ENCODE measurements around the gene HRH4.

Gene HRH4

DNA sequence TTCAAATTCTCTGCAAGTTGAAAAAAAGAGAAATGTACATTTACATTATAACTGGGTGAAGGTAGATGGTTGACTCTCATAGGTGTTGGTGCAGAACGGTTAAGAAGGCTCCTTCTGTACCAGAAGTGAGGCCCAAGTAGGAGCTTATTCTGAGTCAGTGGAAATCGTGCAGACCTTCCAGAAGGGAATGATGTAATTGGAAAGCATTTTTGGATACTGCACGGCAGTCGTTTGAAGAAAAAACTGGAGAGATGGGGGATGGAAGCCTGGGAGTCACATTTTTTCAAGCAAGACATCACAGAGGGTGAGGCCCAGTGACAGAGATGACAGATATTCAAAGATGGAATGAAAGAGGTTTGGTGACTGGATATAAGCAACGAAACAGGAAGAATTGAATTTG is 39.4 kb downstream of the HRH4 start:
- H3K9me3 ChIP-seq (ENCODE audit: control insufficient read depth, low read length) = no peaks in the 10 kb centered on the region
- no peak overlapping the region for H3K27ac ChIP-seq
- no peak overlapping the region for H2AFZ ChIP-seq
- H3K4me2 ChIP-seq (ENCODE audit: low read length) = no peak overlapping the region
- H3K27me3 ChIP-seq (ENCODE audit: control insufficient read depth, insufficient read depth, low read length) = no peaks in the 10 kb centered on the region
- no peak overlapping the region for H3K9ac ChIP-seq
- no peak overlapping the region for H3K4me3 ChIP-seq (ENCODE audit: low read depth, low read length)
- no peaks in the 10 kb centered on the region for H3K79me2 ChIP-seq
- H3K4me1 ChIP-seq = no peaks in the 10 kb centered on the region
- TF ChIP-seq, protein P1, sequence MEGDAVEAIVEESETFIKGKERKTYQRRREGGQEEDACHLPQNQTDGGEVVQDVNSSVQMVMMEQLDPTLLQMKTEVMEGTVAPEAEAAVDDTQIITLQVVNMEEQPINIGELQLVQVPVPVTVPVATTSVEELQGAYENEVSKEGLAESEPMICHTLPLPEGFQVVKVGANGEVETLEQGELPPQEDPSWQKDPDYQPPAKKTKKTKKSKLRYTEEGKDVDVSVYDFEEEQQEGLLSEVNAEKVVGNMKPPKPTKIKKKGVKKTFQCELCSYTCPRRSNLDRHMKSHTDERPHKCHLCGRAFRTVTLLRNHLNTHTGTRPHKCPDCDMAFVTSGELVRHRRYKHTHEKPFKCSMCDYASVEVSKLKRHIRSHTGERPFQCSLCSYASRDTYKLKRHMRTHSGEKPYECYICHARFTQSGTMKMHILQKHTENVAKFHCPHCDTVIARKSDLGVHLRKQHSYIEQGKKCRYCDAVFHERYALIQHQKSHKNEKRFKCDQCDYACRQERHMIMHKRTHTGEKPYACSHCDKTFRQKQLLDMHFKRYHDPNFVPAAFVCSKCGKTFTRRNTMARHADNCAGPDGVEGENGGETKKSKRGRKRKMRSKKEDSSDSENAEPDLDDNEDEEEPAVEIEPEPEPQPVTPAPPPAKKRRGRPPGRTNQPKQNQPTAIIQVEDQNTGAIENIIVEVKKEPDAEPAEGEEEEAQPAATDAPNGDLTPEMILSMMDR (IDR thresholded peaks at IDR 0.05) = no peak
- H3K36me3 ChIP-seq (ENCODE audit: control insufficient read depth, insufficient read depth, low read length) = no peaks in the 10 kb centered on the region

DNA sequence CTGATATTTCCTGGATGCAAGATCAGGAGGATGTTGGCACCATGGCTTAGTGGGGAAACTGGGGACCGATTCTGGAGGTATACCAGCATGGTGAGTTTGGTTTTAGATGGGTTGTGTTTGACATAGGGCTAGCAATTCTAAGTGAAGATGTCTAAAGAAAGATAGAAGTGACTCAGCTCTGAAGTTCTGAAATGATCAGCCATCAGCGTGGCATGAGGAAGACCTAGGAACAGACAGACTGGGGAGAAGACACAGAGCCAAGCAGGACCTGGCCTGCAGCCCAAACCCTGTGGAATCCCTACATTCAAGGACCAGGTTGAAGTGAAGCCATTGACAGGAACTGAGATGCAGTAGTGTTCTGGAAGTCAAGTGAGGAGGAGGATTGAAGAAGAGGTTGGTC is 39.8 kb downstream of the HRH4 start:
- Histone ChIP-seq H3K4me3 (ENCODE audit: low read depth, low read length) (no peak overlapping the region), H3K9me3 (ENCODE audit: control insufficient read depth, low read length) (no peaks in the 10 kb centered on the region), H2AFZ (no peak overlapping the region), H3K27me3 (ENCODE audit: control insufficient read depth, insufficient read depth, low read length) (no peaks in the 10 kb centered on the region), H3K27ac (no peak overlapping the region), H3K4me2 (ENCODE audit: low read length) (no peak overlapping the region), H3K9ac (no peak overlapping the region), H3K36me3 (ENCODE audit: control insufficient read depth, insufficient read depth, low read length) (no peaks in the 10 kb centered on the region), H3K79me2 (no peaks in the 10 kb centered on the region), H3K4me1 (no peaks in the 10 kb centered on the region)
- TF ChIP-seq, protein P1 (IDR thresholded peaks at IDR 0.05) = no peak

DNA sequence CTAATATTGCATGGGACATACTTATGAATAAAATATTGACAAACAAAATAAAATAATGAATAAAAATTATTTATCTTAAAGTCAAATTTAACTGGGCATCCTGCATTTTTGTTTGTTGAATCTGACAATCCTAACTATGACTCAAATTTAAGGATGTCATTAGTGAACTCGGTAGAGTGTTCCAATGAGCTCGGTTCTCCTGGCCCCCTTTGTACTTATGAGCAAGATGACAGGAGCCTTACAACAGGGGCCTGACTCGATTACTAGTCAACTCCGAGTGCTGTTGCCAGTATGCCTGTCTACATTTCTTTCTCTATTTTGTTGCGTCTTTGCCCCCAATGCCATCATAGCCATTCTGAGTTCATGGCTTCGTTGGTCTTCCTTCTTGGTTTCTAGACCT is 40.3 kb downstream of the HRH4 start:
- Histone ChIP-seq H3K4me2 (ENCODE audit: low read length) (no peak overlapping the region), H3K36me3 (ENCODE audit: control insufficient read depth, insufficient read depth, low read length) (no peaks in the 10 kb centered on the region), H3K27me3 (ENCODE audit: control insufficient read depth, insufficient read depth, low read length) (no peaks in the 10 kb centered on the region), H3K4me3 (ENCODE audit: low read depth, low read length) (no peak overlapping the region), H3K9ac (no peak overlapping the region), H3K27ac (no peak overlapping the region), H3K9me3 (ENCODE audit: control insufficient read depth, low read length) (no peaks in the 10 kb centered on the region), H3K4me1 (no peaks in the 10 kb centered on the region), H3K79me2 (no peaks in the 10 kb centered on the region), H2AFZ (no peak overlapping the region)
- TF ChIP-seq, protein P1 (IDR thresholded peaks at IDR 0.05) = no peak

DNA sequence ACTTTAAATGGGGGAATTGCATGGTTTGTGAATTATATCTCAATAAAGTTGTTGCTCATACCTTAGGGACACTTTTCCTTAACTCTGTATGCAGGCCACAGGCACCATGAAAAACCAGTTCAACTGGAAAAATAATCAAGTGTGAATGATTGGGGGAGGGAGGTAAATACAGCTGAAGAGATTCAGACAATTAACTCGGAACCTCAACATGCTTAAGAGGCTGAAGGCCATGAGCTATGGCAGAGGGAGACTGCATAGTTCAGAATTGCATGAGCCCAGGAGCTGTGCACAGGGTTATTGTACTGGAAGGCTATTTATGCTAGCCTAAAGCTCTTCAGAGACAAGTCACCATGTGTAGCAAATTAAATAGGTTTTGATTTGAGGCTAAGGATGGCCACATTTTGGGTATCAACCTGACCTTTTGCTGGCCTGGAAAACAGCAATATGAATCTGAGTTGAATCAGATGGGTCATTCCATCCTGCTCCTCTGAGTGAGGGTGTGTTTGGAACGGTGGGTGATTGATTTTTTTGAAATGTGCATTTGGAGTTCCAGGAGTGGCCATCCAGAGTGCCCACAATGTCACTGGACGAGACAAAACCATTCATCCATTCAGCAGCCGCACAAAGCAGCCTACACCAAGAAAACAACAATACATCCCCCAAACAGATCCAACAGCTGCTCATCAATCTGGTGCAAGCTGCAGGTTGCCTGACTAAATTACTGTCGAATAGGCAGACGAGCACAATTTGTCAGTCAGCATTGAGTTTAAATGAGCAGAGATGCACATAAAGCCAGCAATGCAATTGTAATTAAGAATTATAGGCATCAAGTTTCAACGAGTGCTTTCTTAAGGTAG is 42.5 kb downstream of the HRH4 start:
- no peak overlapping the region for H3K27ac ChIP-seq
- no peak overlapping the region for H2AFZ ChIP-seq

More for the DNA sequence above, 42.5 kb downstream of the HRH4 start:
- Histone ChIP-seq H3K27me3 (ENCODE audit: control insufficient read depth, insufficient read depth, low read length) (no peaks in the 10 kb centered on the region), H3K9me3 (ENCODE audit: control insufficient read depth, low read length) (no peaks in the 10 kb centered on the region), H3K4me2 (ENCODE audit: low read length) (no peak overlapping the region), H3K9ac (no peak overlapping the region), H3K4me1 (no peaks in the 10 kb centered on the region), H3K79me2 (no peaks in the 10 kb centered on the region), H3K4me3 (ENCODE audit: low read depth, low read length) (no peak overlapping the region), H3K36me3 (ENCODE audit: control insufficient read depth, insufficient read depth, low read length) (no peaks in the 10 kb centered on the region)
- TF ChIP-seq, protein P1 (IDR thresholded peaks at IDR 0.05) = no peak
